GM19467 (cell line): ENCODE measurements around the gene CDHR3.
"Not testable (repeated sequence)": the region's sequence is repeated elsewhere in the genome, so short reads cannot be mapped to it uniquely, and the experiment has no call there.

Experiments used
- ATAC-seq: cut with Tn5 transposase; IDR thresholded peaks from one replicate; pipeline ENCODE4 v1.9.1; 2021; ENCODE audit warnings: mild to moderate bottlenecking, moderate library complexity; ENCODE audit not compliant: unreplicated experiment

CDHR3 gene

DNA sequence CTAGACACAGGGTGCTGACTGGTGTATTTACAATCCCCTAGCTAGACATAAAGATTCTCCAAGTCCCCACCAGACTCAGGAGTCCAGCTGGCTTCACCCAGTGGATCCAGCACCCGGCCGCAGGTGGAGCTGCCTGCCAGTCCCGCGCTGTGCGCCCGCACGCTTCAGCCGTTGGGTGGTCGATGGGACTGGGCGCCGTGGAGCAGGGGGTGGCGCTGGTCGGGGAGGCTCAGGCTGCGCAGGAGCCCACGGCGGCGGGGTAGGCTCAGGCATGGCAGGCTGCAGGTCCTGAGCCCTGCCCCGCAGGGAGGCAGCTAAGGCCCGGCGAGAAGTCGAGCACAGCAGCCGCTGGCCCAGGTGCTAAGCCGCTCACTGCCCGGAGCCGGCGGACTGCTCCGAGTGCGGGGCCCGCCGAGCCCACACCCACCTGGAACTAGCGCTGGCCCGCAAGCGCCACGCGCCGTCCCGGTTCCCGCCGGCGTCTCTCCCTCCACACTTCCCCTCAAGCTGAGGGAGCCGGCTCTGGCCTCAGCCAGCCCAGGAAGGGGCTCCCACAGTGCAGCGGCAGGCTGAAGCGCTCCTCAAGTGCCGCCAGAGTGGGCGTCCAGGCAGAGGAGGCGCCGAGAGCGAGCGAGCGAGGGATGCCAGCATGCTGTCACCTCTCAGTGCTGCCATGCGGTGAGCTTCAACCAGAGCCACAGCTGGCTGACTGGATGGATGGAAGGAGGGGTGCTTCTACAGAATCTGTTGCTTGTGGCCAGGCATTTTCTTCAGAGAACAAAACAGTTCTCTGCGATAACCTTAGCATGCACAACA is 7.2 kb upstream of the CDHR3 start:
- not testable (repeated sequence) for ATAC-seq

DNA sequence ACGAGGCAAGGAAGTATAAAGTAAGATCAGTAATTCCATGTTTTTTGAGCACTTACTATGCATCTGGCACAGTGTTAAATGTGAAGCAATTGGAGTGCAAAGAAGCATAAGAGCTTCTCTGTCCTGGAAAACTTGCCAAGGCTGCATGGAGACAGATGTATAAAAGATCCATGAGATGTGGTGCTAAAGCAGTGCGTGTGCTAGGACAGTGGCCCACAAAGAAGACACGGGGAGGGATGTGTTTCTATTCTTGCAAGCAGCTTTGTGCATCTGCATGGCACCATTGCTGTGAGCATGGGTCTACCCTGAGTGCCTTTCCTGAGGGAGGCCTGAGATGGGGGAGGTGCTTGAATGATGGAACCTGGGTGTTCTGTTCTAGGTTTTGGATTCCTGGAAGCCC is 5.1 kb upstream of the CDHR3 start:
- no peak for ATAC-seq

DNA sequence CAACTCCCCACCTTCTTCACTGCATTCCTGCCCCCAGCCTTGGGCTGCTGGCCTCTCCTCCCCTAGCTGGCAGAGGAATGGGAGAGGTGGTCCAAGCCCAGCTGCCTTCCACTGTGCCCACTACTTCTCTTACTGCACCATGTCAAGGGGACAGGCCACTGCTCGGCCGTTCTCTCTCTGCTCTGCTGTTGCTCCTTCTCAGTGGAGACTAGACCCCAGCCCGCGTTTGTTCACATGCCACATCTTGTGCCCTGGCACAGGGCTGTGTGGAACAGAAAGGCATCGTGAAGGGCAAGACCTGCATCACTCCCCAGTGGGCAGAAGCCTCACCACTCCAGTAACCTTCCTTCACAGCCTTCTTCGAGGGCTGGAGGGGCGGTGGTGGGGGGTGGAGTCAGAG is 711 bp upstream of the CDHR3 start:
- ATAC-seq, result no peak

DNA sequence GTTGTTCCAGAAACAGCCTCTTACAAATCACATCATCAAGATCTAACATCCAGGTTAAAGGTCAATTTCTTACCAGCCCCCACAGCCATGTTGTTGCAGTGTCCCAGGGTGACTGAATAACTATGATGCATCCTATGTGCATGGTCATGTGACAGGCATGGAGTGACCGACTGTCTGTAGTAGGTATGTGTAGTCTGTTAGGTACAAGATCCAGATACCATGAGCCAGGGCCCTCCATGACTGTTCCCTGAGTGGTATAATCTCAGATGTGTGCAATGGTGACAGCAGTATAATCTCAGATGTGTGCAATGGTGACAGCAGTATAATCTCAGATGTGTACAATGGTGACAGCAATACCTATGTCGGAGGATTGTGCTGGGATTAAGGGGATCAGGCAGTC is 8.8 kb downstream of the CDHR3 start:
- no peak for ATAC-seq

DNA sequence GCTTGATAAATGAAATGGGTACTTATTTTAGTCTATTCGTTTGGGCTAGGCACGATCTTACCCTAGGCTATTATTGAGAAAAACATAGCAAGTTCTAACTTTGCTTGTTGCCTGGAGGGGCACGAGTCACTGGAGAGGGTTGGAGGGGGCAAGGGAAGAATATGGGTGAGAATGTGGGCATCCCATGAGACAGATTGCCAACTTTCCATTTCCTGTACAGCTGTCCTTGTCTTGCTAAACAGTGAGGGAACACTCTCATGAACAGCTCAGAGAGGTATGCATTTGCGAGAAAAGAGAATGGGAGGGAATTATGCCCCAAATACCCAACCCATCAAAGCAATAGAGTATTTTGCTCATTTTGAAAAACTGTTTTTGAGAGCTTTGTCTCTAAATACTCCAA is 9.2 kb downstream of the CDHR3 start:
- ATAC-seq, result no peak

DNA sequence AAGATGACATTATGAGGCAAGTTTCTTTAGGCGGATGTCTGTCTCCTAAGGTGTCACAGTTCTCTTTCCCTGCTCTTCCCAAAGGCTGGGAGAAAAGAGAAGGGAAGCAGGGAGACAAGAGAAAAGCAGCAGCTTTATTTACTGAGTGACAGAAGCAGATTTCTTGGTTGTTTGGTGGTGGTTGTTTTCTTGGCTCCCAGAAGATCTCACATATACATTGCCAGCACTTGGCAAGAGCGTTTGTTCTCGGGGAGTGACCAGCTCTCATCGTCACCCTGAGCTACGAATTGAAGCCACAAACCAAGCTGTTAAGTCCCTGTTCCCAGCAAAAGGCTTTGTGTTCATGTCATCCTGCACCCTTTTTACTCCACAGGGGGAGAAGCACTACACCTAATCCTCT is 11.4 kb downstream of the CDHR3 start:
- ATAC-seq, result no peak

DNA sequence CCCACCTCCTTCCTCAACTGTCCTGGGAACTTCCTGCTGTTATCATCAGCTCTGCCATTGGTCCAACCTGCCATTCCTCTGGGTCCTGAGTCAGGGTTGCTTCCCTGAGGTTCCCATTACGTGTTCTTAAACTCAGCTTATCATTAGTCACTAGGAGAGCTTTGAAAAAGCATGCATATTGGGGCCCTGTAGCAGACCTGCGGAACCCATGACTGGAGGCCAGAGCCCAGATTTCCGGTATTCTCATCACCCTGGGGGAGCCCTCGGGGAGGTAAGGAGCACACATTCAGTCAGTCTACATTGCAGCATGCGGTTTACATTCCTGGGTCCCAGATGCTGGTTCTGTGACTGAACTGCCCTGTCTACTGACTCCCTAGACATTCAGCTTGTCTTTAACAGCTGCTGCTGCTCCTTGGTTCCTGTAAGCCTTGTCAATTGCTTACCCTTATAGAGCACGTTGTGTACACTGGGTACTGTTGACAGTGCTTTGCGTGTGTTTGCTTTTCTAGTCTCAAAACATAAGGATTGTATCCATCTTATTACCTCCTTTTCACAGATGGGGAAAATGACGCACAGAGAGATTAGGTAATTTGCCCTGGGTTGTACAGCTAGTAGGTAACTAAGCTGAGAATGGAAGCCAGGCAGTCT is 12.8 kb downstream of the CDHR3 start:
- ATAC-seq, result no peak

DNA sequence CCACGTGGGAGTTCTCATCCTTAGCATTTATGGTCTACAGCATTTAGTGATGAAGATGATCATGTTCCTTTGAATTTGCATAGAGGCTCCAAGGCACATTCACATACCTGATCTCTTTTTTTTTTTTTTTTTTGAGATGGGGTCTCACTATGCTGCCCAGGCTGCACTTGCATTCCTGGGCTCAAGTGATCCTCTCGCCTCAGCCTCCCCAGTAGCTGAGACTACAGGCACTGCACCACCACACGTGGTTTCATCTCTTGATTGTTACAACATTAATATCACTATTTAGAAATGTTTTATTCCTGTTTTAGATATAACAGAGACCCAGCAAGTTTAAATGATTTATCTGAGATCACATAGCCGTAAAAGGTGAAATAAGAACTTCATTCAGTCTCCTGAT is 13.8 kb downstream of the CDHR3 start:
- no peak for ATAC-seq

DNA sequence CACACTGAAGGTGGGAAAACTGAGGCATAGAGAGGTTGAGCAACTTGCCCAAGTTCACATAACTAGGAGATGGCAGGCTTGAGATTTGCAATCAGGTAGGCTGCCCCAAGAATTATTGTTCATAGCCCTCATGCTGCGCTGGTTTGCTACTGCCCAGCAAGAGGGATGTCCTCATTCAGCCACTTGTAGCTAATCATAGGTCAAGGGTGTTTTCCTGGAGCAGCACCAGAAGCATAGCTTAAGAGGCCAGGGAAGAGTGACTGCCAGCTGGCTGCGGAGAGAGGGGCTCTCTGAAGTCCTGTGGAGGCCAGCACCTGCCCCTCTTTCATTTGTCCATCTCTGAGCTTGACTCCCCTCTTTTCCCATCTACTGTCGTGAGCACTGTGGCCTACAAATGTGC is 15.0 kb downstream of the CDHR3 start:
- no peak for ATAC-seq

DNA sequence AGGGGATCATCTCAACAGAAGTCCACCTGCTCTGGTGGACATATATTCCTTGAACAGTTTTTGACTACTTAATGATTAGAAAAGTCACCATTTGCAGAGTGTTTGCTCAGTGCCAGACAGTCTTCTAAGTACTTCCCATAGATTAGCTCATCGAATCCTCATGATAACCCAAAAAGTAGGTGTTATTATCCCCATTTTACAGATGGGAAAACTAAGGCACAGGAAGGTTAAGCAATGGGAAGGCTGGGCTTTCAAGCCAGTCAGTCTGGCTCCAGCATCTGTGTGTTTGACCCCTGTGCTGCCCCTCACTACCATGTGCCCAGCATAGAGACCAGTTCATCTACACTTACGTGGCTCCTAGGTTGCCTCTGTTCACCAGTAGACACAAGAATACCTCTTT is 15.9 kb downstream of the CDHR3 start:
- no peak for ATAC-seq

DNA sequence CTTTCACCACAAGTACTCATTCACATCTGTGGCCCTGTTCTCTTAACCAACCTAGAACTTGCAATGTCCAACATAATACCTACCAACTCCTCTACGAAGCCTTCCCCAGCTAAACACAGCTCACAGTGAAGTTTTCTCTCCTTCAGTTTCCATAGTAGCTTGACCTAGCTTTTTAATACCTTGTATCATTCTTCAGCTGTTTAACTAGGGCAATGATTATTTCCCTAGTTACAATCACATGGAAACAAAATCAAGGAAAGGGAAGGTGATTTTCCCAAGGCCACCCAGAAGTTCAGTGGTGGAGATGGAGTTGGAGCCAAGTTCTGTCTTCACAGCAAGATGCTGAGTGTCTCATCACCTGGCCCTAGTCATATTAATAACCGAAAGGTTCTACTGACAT is 16.3 kb downstream of the CDHR3 start:
- no peak for ATAC-seq

DNA sequence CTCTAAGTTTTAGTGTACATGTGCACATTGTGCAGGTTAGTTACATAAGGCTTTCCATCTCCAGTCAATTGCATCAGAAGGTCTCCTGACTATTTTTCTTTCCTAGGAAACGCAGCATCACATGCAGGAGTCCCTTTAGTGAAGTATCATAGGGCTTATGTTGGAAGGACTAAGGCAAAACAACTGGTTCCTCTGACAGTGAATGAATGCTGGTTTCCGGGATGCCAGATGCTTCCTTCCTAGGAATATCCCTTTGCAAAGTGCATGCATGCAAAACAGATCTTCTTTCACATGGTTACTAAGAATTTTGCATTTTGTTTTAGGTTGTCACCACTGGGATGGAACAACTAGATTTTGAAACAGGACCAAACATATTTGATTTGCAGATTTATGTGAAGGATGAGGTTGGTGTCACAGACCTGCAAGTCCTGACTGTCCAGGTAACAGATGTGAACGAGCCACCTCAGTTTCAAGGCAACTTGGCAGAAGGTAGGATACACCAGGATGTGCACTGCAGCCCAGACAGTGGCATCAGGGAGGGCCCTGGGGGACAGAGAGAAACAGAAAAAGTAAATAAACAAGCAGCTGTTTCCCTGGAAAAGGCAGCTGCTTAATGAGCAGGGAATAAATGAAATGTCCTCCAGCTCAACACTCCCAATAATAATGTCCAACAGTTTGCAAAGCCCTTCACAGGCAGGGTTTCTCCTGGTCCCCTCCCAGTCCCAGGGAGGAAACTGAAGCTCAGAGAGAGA is 17.8 kb downstream of the CDHR3 start:
- ATAC-seq, result no peak

DNA sequence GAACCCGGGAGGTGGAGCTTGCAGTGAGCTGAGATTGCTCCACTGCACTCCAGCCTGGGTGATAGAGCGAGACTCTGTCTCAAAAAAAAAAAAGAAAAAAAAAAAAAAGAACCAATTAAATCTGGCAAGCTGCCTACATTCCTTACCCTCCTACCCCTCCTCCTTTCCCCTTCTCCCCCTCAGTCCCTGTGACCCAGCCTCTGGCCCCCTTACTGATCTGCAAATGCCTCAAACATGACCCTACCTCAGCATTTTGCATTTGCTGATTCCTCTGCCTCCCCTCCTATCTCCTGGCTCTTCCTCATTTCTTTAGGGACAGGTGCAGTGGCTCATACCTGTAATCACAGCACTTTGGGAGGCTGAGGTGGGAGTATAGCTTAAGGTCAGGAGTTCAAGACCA is 19.3 kb downstream of the CDHR3 start:
- no peak for ATAC-seq

DNA sequence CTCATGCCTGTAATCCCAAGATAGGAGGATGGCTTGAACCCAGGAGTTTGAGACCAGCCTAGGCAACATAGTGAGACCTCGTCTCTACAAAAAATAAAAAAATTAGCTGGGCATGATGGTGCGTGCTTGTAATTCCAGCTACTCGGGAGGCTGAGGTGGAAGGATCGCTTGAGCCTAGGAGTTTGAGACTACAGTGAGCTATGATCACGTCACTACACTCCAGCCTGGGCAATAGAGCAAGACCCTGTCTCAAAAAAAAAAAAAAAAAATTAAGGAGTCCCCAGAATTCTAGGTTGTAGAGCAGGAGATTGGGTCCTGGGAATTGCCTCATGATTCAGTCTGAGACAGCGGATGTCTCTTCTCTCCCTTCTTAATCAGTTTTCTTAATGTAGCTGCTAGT is 21.7 kb downstream of the CDHR3 start:
- ATAC-seq, result not testable (repeated sequence)

DNA sequence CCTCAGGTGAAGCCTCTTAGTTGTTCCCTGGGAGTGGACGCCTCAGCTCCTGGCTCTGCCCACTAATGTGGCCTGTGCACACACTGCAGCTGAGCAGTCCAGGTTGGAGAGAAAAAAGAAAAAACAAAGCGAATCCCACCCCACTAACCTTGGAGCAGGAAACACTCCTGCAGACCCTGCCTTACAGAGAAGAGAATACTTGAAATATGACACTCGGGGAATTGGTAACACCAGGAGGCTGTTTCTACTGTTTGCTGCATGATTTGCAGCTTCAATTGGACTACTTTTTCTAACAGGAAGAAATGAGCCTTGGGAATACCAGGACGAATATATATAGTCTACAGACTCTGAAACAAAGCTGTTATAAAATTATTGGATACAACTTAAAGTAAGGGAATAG is 22.2 kb downstream of the CDHR3 start:
- no peak for ATAC-seq

DNA sequence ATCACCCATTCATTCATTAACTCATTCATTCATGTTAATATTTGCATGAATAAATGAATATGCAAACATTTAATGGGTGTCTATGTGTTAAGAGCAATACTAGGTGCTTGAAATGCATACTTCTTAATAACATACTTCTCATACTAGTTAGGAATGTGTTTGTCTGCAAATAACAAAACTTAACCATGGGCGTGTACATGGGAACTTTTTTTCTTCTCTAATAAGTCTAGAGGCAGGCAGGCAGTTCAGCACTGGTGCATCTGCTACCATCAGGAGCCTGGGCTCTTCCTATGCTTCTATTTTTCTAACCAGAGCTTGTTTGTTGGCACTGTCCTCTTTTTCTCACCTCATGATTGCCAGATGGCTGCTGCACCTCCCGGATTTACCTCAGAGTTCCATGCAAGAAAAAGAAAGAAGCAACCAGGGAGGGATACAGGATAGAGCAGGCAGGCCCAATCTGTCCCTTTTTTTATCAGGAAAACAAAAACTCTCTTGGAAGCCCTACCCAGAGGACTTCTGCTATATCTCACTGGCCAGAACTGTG is 22.7 kb downstream of the CDHR3 start:
- no peak for ATAC-seq

DNA sequence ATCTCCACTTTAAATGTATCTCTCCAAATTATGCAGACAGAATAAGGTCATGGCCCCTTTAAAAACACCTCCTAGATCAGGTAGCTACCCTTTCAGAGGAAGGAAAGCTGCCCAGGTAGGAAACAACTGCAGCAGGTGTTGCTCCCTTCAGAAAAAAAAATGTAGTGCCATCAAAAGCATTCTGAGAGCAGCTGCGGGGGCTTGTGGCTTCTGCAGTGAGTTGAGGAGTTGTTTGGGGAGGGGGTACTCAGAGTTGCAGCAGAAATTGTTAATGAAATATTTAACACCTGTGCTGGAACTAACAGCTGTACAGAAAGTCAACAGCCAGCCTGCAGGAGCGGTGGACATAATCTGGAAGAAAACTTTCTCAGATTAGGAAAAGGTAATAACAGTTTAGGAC is 24.0 kb downstream of the CDHR3 start:
- no peak for ATAC-seq

DNA sequence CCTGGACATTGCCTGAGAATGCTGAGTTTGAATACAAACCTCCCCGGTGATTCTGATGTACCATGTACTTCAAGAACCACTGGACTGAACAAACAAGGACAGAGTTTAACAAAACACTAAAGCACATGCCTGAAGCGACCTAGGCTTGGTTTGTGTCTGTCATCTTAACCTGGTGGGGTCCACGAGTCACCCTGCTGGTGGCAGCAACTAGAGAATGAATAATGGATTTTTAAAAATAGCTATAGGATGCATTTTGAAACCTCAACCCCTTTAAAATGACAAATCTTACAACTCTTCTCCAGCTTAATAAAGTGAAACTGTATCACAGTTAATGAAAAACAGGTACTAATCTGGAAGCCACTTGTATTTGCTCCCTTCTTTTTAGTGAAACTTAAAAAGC is 25.2 kb downstream of the CDHR3 start:
- no peak for ATAC-seq

DNA sequence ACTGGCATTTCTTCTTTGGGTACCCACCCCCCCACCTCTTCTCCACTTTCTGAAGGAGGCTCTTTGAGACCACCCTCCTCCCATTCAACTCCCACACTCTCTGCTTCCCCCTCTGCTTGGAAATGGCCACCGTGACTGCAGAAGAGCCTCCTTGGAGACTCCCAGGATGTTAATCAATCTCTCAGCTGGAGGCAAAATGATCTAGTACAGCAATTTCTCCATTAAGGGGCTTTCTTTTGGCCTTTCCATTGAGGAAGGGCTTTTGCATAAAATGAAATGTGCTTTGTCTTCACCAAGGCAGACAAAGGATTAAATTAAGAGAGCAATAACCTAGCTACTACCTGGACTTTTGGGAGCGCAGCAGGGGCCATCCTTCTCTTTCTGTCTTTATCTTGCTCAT is 26.1 kb downstream of the CDHR3 start:
- no peak for ATAC-seq

DNA sequence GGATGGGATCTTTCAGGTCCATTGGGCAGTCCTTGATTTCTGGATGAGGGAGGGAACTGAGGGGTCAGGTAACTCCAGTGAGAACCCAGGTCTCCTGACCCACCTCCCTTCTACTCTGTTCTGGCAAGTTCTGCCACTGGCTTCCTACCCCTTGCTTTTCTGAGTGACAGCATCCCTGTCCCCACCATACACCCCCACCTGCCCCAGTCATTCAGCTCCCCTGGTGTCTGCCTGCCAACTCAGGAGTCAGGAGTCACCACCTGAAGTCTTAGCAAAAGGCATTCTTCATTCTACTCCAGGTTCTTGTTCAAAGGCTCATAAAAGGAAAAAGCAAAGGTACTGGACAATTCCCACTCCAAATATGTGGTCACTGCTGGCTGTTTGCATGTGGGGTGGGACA is 26.6 kb downstream of the CDHR3 start:
- no peak for ATAC-seq

DNA sequence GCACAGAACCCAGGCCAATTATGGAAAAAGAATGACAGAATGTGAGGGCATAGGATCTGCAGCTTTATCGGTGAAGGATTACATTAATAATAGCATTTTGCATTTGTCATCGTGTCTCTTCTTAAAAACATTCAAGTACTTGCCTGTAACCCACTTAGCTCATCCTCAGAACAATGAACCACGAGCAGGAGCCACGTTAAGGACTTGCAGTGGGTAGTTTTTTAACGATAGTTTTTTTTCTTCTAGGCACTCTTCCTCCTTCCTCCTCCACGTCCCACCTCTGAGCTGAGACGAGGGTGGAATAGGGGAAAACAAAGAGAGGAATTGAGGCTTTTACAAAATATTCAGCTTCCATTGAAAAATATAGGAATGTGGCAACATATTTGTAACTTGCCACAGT is 27.1 kb downstream of the CDHR3 start:
- no peak for ATAC-seq
